IMR-90 (cell line): ENCODE results near the gene NYAP1. TPM values are rescaled to one million over a fixed set of nuclear protein-coding genes. Genes with fewer than 3 reads are reported as not detected.
A peak's percentile ranks its signal among the peaks of the same experiment; 100 is the strongest.

Experiments
- ATAC-seq: fragments of 200-7000 bp; cut with Tn5 transposase; 2 replicates; pipeline ENCODE4 v1.9.1; 2020; ENCODE audit warnings: low read depth, mild to moderate bottlenecking, moderate library complexity
- BruUV-seq: library from RNA; stranded (reverse); fragments of 400-500 nt; replicated peaks from 2 replicates; lab custom pipeline; 2021; lab: Mats Ljungman, UMichigan
- CTCF ChIA-PET: fragments of 300-600 bp; formaldehyde crosslinking; extraction: SDS; loops from one replicate; lab custom pipeline; 2021; ENCODE audit warnings: antibody characterized with exemption; lab: Yijun Ruan, JAX
- POLR2A ChIA-PET: fragments of 300-600 bp; sonication (Branson Sonifier 250); formaldehyde crosslinking; loops from one replicate; lab custom pipeline; 2022; ENCODE audit warnings: antibody characterized with exemption; ENCODE audit not compliant: unreplicated experiment; lab: Charles Lee
- DNase-seq: peaks from one replicate; pipeline ENCODE4 v3.0.0; 2013
- H2AFZ ChIP-seq: replicated peaks from 2 replicates; pipeline ENCODE3; 2013; ENCODE audit warnings: low read length, mild to moderate bottlenecking; ENCODE audit not compliant: poor library complexity
- H2AK5ac ChIP-seq: 2 replicates; pipeline ENCODE4 v1.6.1; 2013; ENCODE audit warnings: low read depth, low read length, inconsistent platforms
- H2AK9ac ChIP-seq: replicated peaks from 2 replicates; pipeline ENCODE3; 2013; ENCODE audit warnings: mild to moderate bottlenecking, low read depth, low read length, moderate library complexity; ENCODE audit not compliant: poor library complexity
- H2BK120ac ChIP-seq: 2 replicates; pipeline ENCODE4 v1.6.1; 2013; ENCODE audit warnings: low read depth, low read length, inconsistent platforms
- H2BK15ac ChIP-seq: 3 replicates; pipeline ENCODE4 v1.6.1; 2013; ENCODE audit warnings: low read depth, low read length, inconsistent platforms
- H2BK20ac ChIP-seq: 2 replicates; pipeline ENCODE4 v1.6.1; 2013; ENCODE audit warnings: low read depth, mild to moderate bottlenecking, inconsistent platforms, low read length, moderate library complexity
- H2BK5ac ChIP-seq: 2 replicates; pipeline ENCODE4 v1.6.1; 2013; ENCODE audit warnings: mild to moderate bottlenecking, low read depth, low read length, inconsistent platforms; ENCODE audit not compliant: poor library complexity, severe bottlenecking
- H3K14ac ChIP-seq: replicated peaks from 2 replicates; pipeline ENCODE4 v1.6.1; 2013; ENCODE audit warnings: low read depth, low read length, inconsistent platforms
- H3K18ac ChIP-seq: 2 replicates; pipeline ENCODE4 v1.6.1; 2013; ENCODE audit warnings: low read depth, low read length, control low read depth
- H3K23ac ChIP-seq: 2 replicates; pipeline ENCODE4 v1.6.1; 2013; ENCODE audit warnings: low read depth, low read length, inconsistent platforms
- H3K27ac ChIP-seq: 2 replicates; pipeline ENCODE4 v1.5.1; 2013; ENCODE audit warnings: mild to moderate bottlenecking, control low read depth, low read length; ENCODE audit not compliant: insufficient read depth
- H3K27me3 ChIP-seq: 2 replicates; pipeline ENCODE4 v1.6.1; 2013; ENCODE audit warnings: low read length; ENCODE audit not compliant: control insufficient read depth, insufficient read depth
- H3K36me3 ChIP-seq: 2 replicates; pipeline ENCODE4 v1.6.1; 2013; ENCODE audit warnings: low read length, mixed read lengths; ENCODE audit not compliant: control insufficient read depth, insufficient read depth
- H3K4ac ChIP-seq: 2 replicates; pipeline ENCODE4 v1.6.1; 2013; ENCODE audit warnings: low read depth, low read length, inconsistent platforms
- H3K4me1 ChIP-seq: 2 replicates; pipeline ENCODE4 v1.6.1; 2013; ENCODE audit warnings: low read length, mixed read lengths; ENCODE audit not compliant: control insufficient read depth, insufficient read depth
- H3K4me2 ChIP-seq: 2 replicates; pipeline ENCODE4 v1.6.1; 2013; ENCODE audit warnings: low read depth, mild to moderate bottlenecking, control low read depth, low read length, moderate library complexity
- H3K4me3 ChIP-seq: 2 replicates; pipeline ENCODE4 v1.5.1; 2013; ENCODE audit warnings: low read depth, mild to moderate bottlenecking, control low read depth, low read length, moderate library complexity; ENCODE audit not compliant: insufficient read depth
- H3K56ac ChIP-seq: 2 replicates; pipeline ENCODE4 v1.6.1; 2013; ENCODE audit warnings: low read length, inconsistent platforms; ENCODE audit not compliant: insufficient read depth; ENCODE audit errors: extremely low read depth
- H3K79me1 ChIP-seq, 2 experiments: 2 replicates each; pipeline ENCODE4 v1.6.1; 2013; ENCODE audit warnings: low read length in 2 of 2, inconsistent platforms in 1 of 2, low read depth in 1 of 2
- H3K9ac ChIP-seq: 2 replicates; pipeline ENCODE4 v1.6.1; 2013; ENCODE audit warnings: low read depth, low read length, control low read depth
- H3K9me1 ChIP-seq: 2 replicates; pipeline ENCODE4 v1.6.1; 2013; ENCODE audit warnings: low read length, inconsistent platforms; ENCODE audit not compliant: insufficient read depth
- H3K9me3 ChIP-seq: 2 replicates; pipeline ENCODE4 v1.6.1; 2013; ENCODE audit warnings: low read length; ENCODE audit not compliant: control insufficient read depth, insufficient read depth
- H4K20me1 ChIP-seq: 2 replicates; pipeline ENCODE4 v1.6.1; 2013; ENCODE audit warnings: low read length, inconsistent platforms; ENCODE audit not compliant: insufficient read depth
- H4K5ac ChIP-seq: 2 replicates; pipeline ENCODE4 v1.6.1; 2013; ENCODE audit warnings: mild to moderate bottlenecking, low read depth, low read length, control low read depth
- H4K8ac ChIP-seq, 2 experiments: 2 replicates each; pipeline ENCODE4 v1.6.1; 2013; ENCODE audit warnings: low read depth in 2 of 2, low read length in 2 of 2, control low read depth in 1 of 2, inconsistent platforms in 1 of 2
- H4K91ac ChIP-seq: 2 replicates; pipeline ENCODE4 v1.6.1; 2013; ENCODE audit warnings: low read depth, low read length, inconsistent platforms; ENCODE audit not compliant: insufficient read depth
- BHLHE40 ChIP-seq: fragments of 150-350 bp; IDR thresholded peaks from 2 replicates; pipeline ENCODE4 v1.6.1; 2016; ENCODE audit warnings: mild to moderate bottlenecking, low read depth, low read length
- CEBPB ChIP-seq: IDR thresholded peaks from 2 replicates; pipeline ENCODE4 v1.6.1; 2012; ENCODE audit warnings: low read depth, low read length, improper control_type of control experiment
- CHD1 ChIP-seq: IDR thresholded peaks from 2 replicates; pipeline ENCODE4 v1.6.1; 2012; ENCODE audit warnings: low read depth, low read length, improper control_type of control experiment
- ELK1 ChIP-seq: fragments of 150-350 bp; IDR thresholded peaks from 2 replicates; pipeline ENCODE4 v1.6.1; 2016; ENCODE audit warnings: low read depth, mild to moderate bottlenecking, low read length, moderate library complexity, borderline replicate concordance
- FOS ChIP-seq: fragments of 150-350 bp; IDR thresholded peaks from 2 replicates; pipeline ENCODE4 v1.6.1; 2016; ENCODE audit warnings: low read depth, low read length
- MAFK ChIP-seq: IDR thresholded peaks from 2 replicates; pipeline ENCODE4 v1.6.1; 2012; ENCODE audit warnings: low read depth, low read length, improper control_type of control experiment
- MAZ ChIP-seq: IDR thresholded peaks from 2 replicates; pipeline ENCODE4 v1.6.1; 2012; ENCODE audit warnings: low read depth, mild to moderate bottlenecking, low read length, improper control_type of control experiment, moderate library complexity, borderline replicate concordance
- MXI1 ChIP-seq: IDR thresholded peaks from 2 replicates; pipeline ENCODE4 v1.6.1; 2012; ENCODE audit warnings: low read depth, mild to moderate bottlenecking, low read length, moderate library complexity, borderline replicate concordance
- NFE2L2 ChIP-seq: fragments of 150-350 bp; IDR thresholded peaks from 2 replicates; pipeline ENCODE4 v1.6.1; 2016; ENCODE audit warnings: low read depth, mild to moderate bottlenecking, low read length
- POLR2A ChIP-seq: IDR thresholded peaks from 2 replicates; pipeline ENCODE4 v1.6.1; 2012; ENCODE audit warnings: mild to moderate bottlenecking, low read depth, low read length
- RAD21 ChIP-seq: IDR thresholded peaks from 2 replicates; pipeline ENCODE4 v1.6.1; 2012; ENCODE audit warnings: low read length, improper control_type of control experiment
- RCOR1 ChIP-seq: IDR thresholded peaks from 2 replicates; pipeline ENCODE4 v1.6.1; 2012; ENCODE audit warnings: mild to moderate bottlenecking, low read length, improper control_type of control experiment; ENCODE audit not compliant: insufficient replicate concordance
- WGBS, 2 experiments: methylation state at CpG; one replicate each; pipeline versions ENCODE4 v1.1.5 to v1.1.7; 2013; ENCODE audit warnings: missing lambda C conversion rate in 2 of 2; ENCODE audit not compliant: insufficient read length in 1 of 2; ENCODE audit errors: extremely low coverage in 2 of 2; 5-methylcytosine and 5-hydroxymethylcytosine counted together
- dilution Hi-C: fragments of 300-500 bp; cut with HindIII; formaldehyde crosslinking; loops from one replicate; pipeline ENCODE4 v1.14.3; 2018; ENCODE audit warnings: low sequenced_read_pairs; ENCODE audit not compliant: unreplicated experiment
- in situ Hi-C: fragments of 300-500 bp; cut with MboI; formaldehyde crosslinking; loops from 3 replicates; pipeline ENCODE4 v1.14.3; 2019; ENCODE audit warnings: low sequenced_read_pairs, inconsistent platforms, mixed read lengths
- intact Hi-C: fragments of 100-400 bp; cut with micrococcal nuclease; formaldehyde crosslinking; loops from 2 replicates; pipeline ENCODE4 v1.10.0; 2022
- polyA plus RNA-seq, 3 experiments: library from polyadenylated mRNA; depleted of rRNA; stranded (reverse); fragments of >200 nt; gene quantifications; 2 replicates each; pipeline ENCODE4 v1.2.3, GENCODE V29; 2012; ENCODE audit warnings: low replicate concordance in 1 of 3
- total RNA-seq: library from RNA; depleted of rRNA; stranded (reverse); fragments of >200 nt; gene quantifications from 2 replicates; pipeline ENCODE4 v1.2.3, GENCODE V29; 2012

The NYAP1 gene
- total and polyA plus RNA-seq, 2 of the 4 experiments (the other 2 are of a cell fraction), result 0.18 to 1.3 TPM

DNA sequence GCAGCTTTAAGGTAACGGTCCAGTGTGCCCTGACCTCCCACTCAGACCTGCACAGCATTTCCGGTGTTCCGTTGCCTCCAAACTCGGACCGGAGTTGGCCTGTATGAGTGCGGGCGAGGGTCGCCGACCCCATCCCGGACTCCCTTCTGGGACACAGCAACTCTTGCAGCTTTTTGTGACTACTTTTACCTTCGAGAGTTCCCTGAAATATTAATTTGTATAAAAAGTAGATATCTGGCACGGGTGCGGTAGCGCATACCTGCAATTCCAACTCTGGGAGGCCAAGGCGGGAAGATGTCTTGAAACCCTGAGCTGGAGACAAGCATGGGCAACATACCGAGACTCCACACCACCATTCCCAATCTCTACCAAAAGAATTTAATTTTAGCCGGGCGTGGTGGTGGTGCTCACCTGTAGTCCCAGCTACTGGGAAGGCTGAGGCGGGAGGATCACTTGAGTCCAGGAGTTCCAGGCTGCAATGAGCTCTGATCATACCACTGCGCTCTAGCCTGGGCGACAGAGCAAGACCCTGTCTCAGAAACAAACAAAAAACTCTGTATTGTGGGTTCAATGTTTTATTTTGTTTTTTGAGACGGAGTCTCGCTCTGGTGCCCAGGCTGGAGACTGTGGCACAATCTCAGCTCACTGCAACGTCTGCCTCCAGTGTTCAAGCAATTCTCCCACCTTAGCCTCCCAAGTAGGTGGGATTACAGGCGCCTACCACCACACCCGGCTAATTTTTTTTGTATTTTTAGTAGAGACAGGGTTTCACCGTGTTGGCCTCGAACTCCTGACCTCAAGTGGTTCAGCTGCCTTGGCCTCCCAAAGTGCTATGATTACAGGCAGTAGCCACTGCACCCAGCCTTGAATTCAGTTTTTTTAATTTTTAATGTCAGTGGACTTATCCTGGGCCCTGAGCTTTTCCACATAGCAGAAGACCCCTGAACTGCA lies 46.3 kb upstream of the NYAP1 start:
- H3K9me1 ChIP-seq, result peaks cover 15% of the 10 kb centered on the region
- peak overlapping the region; percentile 46 for H2AFZ ChIP-seq
- in situ Hi-C loops, result loop anchor here (25.0 kb wide), 1 partner anchor 675 kb away; no protein-coding TSS in a partner anchor
- no peak overlapping the region for H3K18ac ChIP-seq
- 0 out of 2 replicates have a peak, but pooled peaks cover 3% of the 10 kb centered on the region for H4K20me1 ChIP-seq
- H3K14ac ChIP-seq, result no peak overlapping the region
- H3K4me3 ChIP-seq, result no peak overlapping the region
- H3K4ac ChIP-seq, result peak overlapping the region; percentile 68
- peaks cover 23% of the 10 kb centered on the region for H3K36me3 ChIP-seq
- H2AK9ac ChIP-seq, result peak overlapping the region; percentile 48
- H3K27ac ChIP-seq, result no peak overlapping the region
- no peak overlapping the region for H3K23ac ChIP-seq
- H4K5ac ChIP-seq, result peak overlapping the region; percentile 73
- H2BK20ac ChIP-seq, result peak overlapping the region; percentile 34; the same call in 1 of the 2 replicates
- dilution Hi-C loops, result no loop called here
- H2BK15ac ChIP-seq, result peak overlapping the region; percentile 52; the same call in 2 of the 3 replicates
- H3K9ac ChIP-seq, result no peak overlapping the region
- H2AK5ac ChIP-seq, result peak overlapping the region; percentile 89
- no peak overlapping the region for H3K4me2 ChIP-seq
- H2BK120ac ChIP-seq, result peak overlapping the region; percentile 30
- peaks cover 15 to 43% of the 10 kb centered on the region in 2 experiments for H3K79me1 ChIP-seq
- H4K8ac ChIP-seq, result peak overlapping the region; percentile 74 to 80; a peak in 3 of 4 replicates
- peak overlapping the region; percentile 73 for H4K91ac ChIP-seq
- ChIA-PET POLR2A (no interaction called here), CTCF (interaction anchor here (0.6 kb wide), 1 partner anchor 11 kb away, joined by 4 read pairs; no protein-coding TSS in a partner anchor)
- intact Hi-C loops, result no loop called here
- no TSS peak for BruUV-seq
- no peak overlapping the region for H2BK5ac ChIP-seq
- no peak for DNase-seq
- no peak for TF ChIP-seq MAZ
- TF ChIP-seq CEBPB, result no peak
- no peak for TF ChIP-seq BHLHE40
- no peak for TF ChIP-seq MXI1
- no peak for TF ChIP-seq RAD21
- TF ChIP-seq FOS, result no peak
- TF ChIP-seq NFE2L2, result no peak
- no peak for TF ChIP-seq MAFK
- no peak for TF ChIP-seq POLR2A
- no peak for TF ChIP-seq RCOR1
- TF ChIP-seq CHD1, result no peak
- TF ChIP-seq ELK1, result no peak
- H3K9me3 ChIP-seq, result no peaks in the 10 kb centered on the region
- ATAC-seq, result no peak
- H3K27me3 ChIP-seq, result no peaks in the 10 kb centered on the region
- 100% methylated on average over 3 of the region's 28 CpGs; no CpG with 5 or more reads in 1 of the 2 experiments for WGBS, 2 experiments
- peaks cover 7% of the 10 kb centered on the region for H3K4me1 ChIP-seq
- H3K56ac ChIP-seq, result no peak overlapping the region
